OCI-LY7 (cell line): ENCODE data around the gene ST6GAL1. TPM values are rescaled to one million over a fixed set of nuclear protein-coding genes. Genes with fewer than 3 reads are reported as not detected.
A peak's percentile ranks its signal among the peaks of the same experiment; 100 is the strongest.

ENCODE experiments used
- BruUV-seq: library from RNA; stranded (reverse); fragments of 400-500 nt; replicated peaks from 2 replicates; lab custom pipeline; 2021; lab: Mats Ljungman, UMichigan
- CTCF ChIA-PET: fragments of 300-600 bp; sonication (Branson Sonifier 250); formaldehyde crosslinking; loops from one replicate; lab custom pipeline; 2022; ENCODE audit warnings: antibody characterized with exemption; ENCODE audit not compliant: unreplicated experiment; lab: Charles Lee
- POLR2A ChIA-PET: fragments of 300-600 bp; sonication (Branson Sonifier 250); formaldehyde crosslinking; loops from one replicate; lab custom pipeline; 2022; ENCODE audit warnings: antibody characterized with exemption; lab: Charles Lee
- DNase-seq: peaks from one replicate; pipeline ENCODE4 v3.0.0-alpha.2; 2015; ENCODE audit warnings: low spot score
- H2AFZ ChIP-seq: fragments of 200-600 bp; sonication (generic), shearing (Covaris generic); 2 replicates; pipeline ENCODE4 v1.6.1; 2014; ENCODE audit warnings: mild to moderate bottlenecking, antibody characterized with exemption, low read length, moderate library complexity
- H3K27ac ChIP-seq: fragments of 200-600 bp; sonication (generic); 2 replicates; pipeline ENCODE4 v1.5.1; 2014; ENCODE audit warnings: mixed run types, low read depth, mild to moderate bottlenecking, moderate library complexity, low read length, inconsistent platforms; ENCODE audit not compliant: poor library complexity, severe bottlenecking
- H3K36me3 ChIP-seq: fragments of 200-600 bp; sonication (generic); 2 replicates; pipeline ENCODE4 v1.6.1; 2014; ENCODE audit warnings: mild to moderate bottlenecking, antibody characterized with exemption, low read length, moderate library complexity, mixed read lengths; ENCODE audit not compliant: insufficient read depth
- H3K4me1 ChIP-seq: fragments of 200-600 bp; sonication (generic); 2 replicates; pipeline ENCODE4 v1.5.1; 2014; ENCODE audit warnings: mild to moderate bottlenecking, low read length; ENCODE audit not compliant: insufficient read depth, poor library complexity, severe bottlenecking
- H3K4me2 ChIP-seq: fragments of 200-600 bp; sonication (generic); 2 replicates; pipeline ENCODE4 v1.6.1; 2014; ENCODE audit warnings: mild to moderate bottlenecking, low read length
- H3K4me3 ChIP-seq: fragments of 200-600 bp; sonication (generic); 2 replicates; pipeline ENCODE4 v1.5.1; 2014; ENCODE audit warnings: mild to moderate bottlenecking, low read depth, low read length; ENCODE audit not compliant: poor library complexity, severe bottlenecking
- H3K79me2 ChIP-seq: fragments of 200-600 bp; sonication (generic); 2 replicates; pipeline ENCODE4 v1.6.1; 2016; ENCODE audit warnings: low read depth, mild to moderate bottlenecking, low read length, moderate library complexity, mixed read lengths; ENCODE audit not compliant: insufficient read depth
- H3K9me2 ChIP-seq: fragments of 200-600 bp; sonication (generic); 2 replicates; pipeline ENCODE4 v1.6.1; 2016; ENCODE audit warnings: mild to moderate bottlenecking, low read length, mixed read lengths; ENCODE audit not compliant: insufficient read depth
- H3K9me3 ChIP-seq: fragments of 200-600 bp; sonication (generic); 2 replicates; pipeline ENCODE4 v1.6.1; 2014; ENCODE audit warnings: mild to moderate bottlenecking, mixed run types, low read length, mixed read lengths
- H4K20me1 ChIP-seq: fragments of 200-600 bp; sonication (generic); 2 replicates; pipeline ENCODE4 v1.6.1; 2014; ENCODE audit warnings: mild to moderate bottlenecking, antibody characterized with exemption, low read length, moderate library complexity, mixed read lengths; ENCODE audit not compliant: insufficient read depth
- CTCF ChIP-seq: fragments of 200-600 bp; sonication (generic); conservative IDR thresholded peaks from 2 replicates; pipeline ENCODE4 v1.5.1; 2014; ENCODE audit warnings: mild to moderate bottlenecking, antibody characterized with exemption, low read length, moderate library complexity, mixed read lengths
- EZH2phosphoT487 ChIP-seq: fragments of 200-600 bp; sonication (generic); IDR thresholded peaks from 2 replicates; pipeline ENCODE4 v1.6.1; 2018; ENCODE audit warnings: low read depth, borderline replicate concordance, mild to moderate bottlenecking, mixed run types, antibody characterized with exemption, low read length, moderate library complexity, mixed read lengths
- intact Hi-C: fragments of 100-400 bp; cut with micrococcal nuclease; formaldehyde crosslinking; loops from one replicate; pipeline ENCODE4 v1.10.0; 2022; ENCODE audit not compliant: unreplicated experiment
- total RNA-seq, 2 experiments: library from RNA; depleted of rRNA in 1 of 2; stranded (reverse); fragments of >200 nt in 1 of 2; shearing (Covaris generic) in 1 of 2; gene quantifications; 2 replicates each; pipeline ENCODE4 v1.2.3, GENCODE V29; 2014 to 2022

ST6GAL1 gene
- total RNA-seq, 2 experiments from 2014 or later: 192 to 375 TPM

GRCh38 chr3:186997061-186997460 is 66.7 kb downstream of the ST6GAL1 start:
- H2AFZ ChIP-seq: no peak overlapping the region
- peaks cover 75% of the 10 kb centered on the region for H3K4me1 ChIP-seq
- intact Hi-C loops: loop anchor here (1.0 to 5.0 kb wide), 7 partner anchors 29 to 970 kb away; partner anchors contain the start of gene ST6GAL1
- peak overlapping the region; percentile 77 for H3K4me3 ChIP-seq
- no peaks in the 10 kb centered on the region; the same call in 1 of the 2 replicates for H3K9me3 ChIP-seq
- DNase-seq: no peak
- H3K36me3 ChIP-seq: peaks cover 22% of the 10 kb centered on the region
- ChIA-PET CTCF (interaction anchor here (1.0 to 1.2 kb wide), 2 partner anchors 20 to 22 kb away, joined by 3 to 4 read pairs; no protein-coding TSS in a partner anchor), POLR2A (interaction anchor here (0.6 to 5.6 kb wide), 18 partner anchors 8 to 105 kb away, joined by 3 to 57 read pairs (median 6); no protein-coding TSS in a partner anchor)
- H3K9me2 ChIP-seq: no peaks in the 10 kb centered on the region
- peak overlapping the region; percentile 98 for H3K27ac ChIP-seq
- peak overlapping the region; percentile 82 for H3K4me2 ChIP-seq
- no TSS peak for BruUV-seq
- no peaks in the 10 kb centered on the region for H4K20me1 ChIP-seq
- peaks cover 89% of the 10 kb centered on the region for H3K79me2 ChIP-seq
- TF ChIP-seq CTCF (no peak), EZH2phosphoT487 (no peak)

GRCh38 chr3:186997473-186997939 is 67.2 kb downstream of the ST6GAL1 start:
- H3K9me3 ChIP-seq: peaks cover 1% of the 10 kb centered on the region; the same call in 1 of the 2 replicates
- peaks cover 26% of the 10 kb centered on the region for H3K36me3 ChIP-seq
- peak overlapping the region; percentile 98 for H3K27ac ChIP-seq
- peak overlapping the region; percentile 82 for H3K4me2 ChIP-seq
- ChIA-PET CTCF (no interaction called here), POLR2A (interaction anchor here (0.6 to 7.5 kb wide), 10 partner anchors 9 to 1650 kb away, joined by 3 to 106 read pairs (median 15); no protein-coding TSS in a partner anchor)
- peaks cover 75% of the 10 kb centered on the region for H3K4me1 ChIP-seq
- no peak overlapping the region for H2AFZ ChIP-seq
- no peaks in the 10 kb centered on the region for H3K9me2 ChIP-seq
- peaks cover 90% of the 10 kb centered on the region for H3K79me2 ChIP-seq
- DNase-seq: peak; percentile 73
- H4K20me1 ChIP-seq: no peaks in the 10 kb centered on the region
- no peak for TF ChIP-seq EZH2phosphoT487
- TF ChIP-seq CTCF: no peak
- intact Hi-C loops: loop anchor here (1.0 to 5.0 kb wide), 7 partner anchors 29 to 970 kb away; partner anchors contain the start of gene ST6GAL1
- no TSS peak for BruUV-seq
- peak overlapping the region; percentile 77 for H3K4me3 ChIP-seq
